ENCODE results near the gene GNAL. TPM values are rescaled to one million over a fixed set of nuclear protein-coding genes. Genes with fewer than 3 reads are reported as not detected.

The GNAL gene
- polyA plus RNA-seq, 1 experiment = 0.21 TPM

DNA sequence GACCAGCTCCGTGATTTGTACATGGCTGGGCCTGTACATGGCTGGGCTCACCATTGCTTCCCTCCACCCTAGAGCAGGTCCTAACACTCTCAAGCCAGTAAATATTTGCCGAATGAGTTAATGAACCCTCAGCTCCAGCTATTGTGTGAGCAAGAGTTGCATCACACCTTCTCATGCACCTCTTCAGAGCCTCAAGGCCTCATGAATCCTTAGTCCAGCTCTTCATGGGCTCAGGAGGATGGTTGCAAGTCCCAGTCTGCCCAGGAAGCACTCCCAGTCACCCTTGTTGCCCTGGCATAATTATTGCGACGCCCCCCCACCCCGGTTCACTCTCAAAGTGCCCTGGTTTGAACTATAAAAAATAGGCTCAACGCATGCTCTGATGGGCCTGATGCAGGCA is 30.1 kb upstream of the GNAL start:
- CTCF ChIA-PET = interaction anchor here (1.3 kb wide), 1 partner anchor 119 kb away, joined by 3 read pairs; no protein-coding TSS in a partner anchor
- POLR2A ChIA-PET = no interaction called here
- peaks cover 3% of the 10 kb centered on the region; the same call in 1 of the 2 replicates for H3K27me3 ChIP-seq (ENCODE audit: control insufficient read depth, insufficient read depth, low read length)

DNA sequence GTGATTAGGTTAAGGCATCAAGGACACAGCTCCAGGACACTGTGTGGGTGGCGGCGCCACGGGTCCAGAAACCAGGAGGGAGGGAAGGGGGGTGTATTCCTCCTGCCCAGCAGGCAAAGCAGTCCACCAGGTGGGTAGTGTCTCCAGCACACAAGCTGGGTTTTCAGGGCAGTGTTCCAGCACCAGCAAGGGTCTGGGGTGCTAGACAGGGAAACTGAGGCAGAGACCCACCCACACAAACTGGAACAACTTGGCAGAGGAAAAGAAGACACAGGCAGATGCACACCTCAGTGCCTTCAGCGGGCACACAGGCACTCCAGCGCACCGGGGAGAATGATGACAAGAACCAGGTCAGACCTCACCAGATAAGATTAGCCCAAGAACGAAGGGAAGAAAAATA is 28.4 kb upstream of the GNAL start:
- TF ChIP-seq, protein P1, sequence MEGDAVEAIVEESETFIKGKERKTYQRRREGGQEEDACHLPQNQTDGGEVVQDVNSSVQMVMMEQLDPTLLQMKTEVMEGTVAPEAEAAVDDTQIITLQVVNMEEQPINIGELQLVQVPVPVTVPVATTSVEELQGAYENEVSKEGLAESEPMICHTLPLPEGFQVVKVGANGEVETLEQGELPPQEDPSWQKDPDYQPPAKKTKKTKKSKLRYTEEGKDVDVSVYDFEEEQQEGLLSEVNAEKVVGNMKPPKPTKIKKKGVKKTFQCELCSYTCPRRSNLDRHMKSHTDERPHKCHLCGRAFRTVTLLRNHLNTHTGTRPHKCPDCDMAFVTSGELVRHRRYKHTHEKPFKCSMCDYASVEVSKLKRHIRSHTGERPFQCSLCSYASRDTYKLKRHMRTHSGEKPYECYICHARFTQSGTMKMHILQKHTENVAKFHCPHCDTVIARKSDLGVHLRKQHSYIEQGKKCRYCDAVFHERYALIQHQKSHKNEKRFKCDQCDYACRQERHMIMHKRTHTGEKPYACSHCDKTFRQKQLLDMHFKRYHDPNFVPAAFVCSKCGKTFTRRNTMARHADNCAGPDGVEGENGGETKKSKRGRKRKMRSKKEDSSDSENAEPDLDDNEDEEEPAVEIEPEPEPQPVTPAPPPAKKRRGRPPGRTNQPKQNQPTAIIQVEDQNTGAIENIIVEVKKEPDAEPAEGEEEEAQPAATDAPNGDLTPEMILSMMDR (IDR thresholded peaks at IDR 0.05; ENCODE audit: insufficient read depth, low read depth, low read length) = no peak
- ChIA-PET POLR2A (no interaction called here), CTCF (no interaction called here)
- H3K4me3 ChIP-seq (ENCODE audit: low read depth, low read length) = no peak overlapping the region
- DNase-seq (ENCODE audit: low read depth) = no peak
- H3K27me3 ChIP-seq (ENCODE audit: control insufficient read depth, insufficient read depth, low read length) = 0 out of 2 replicates have a peak, but pooled peaks cover 1% of the 10 kb centered on the region
- no peaks in the 10 kb centered on the region for H3K36me3 ChIP-seq (ENCODE audit: control insufficient read depth, insufficient read depth, low read length)

More for the DNA sequence above, 30.1 kb upstream of the GNAL start:
- H3K4me3 ChIP-seq (ENCODE audit: low read depth, low read length) = no peak overlapping the region
- TF ChIP-seq, protein P1 (IDR thresholded peaks at IDR 0.05; ENCODE audit: insufficient read depth, low read depth, low read length) = no peak
- DNase-seq (ENCODE audit: low read depth) = no peak
- H3K36me3 ChIP-seq (ENCODE audit: control insufficient read depth, insufficient read depth, low read length) = no peaks in the 10 kb centered on the region

DNA sequence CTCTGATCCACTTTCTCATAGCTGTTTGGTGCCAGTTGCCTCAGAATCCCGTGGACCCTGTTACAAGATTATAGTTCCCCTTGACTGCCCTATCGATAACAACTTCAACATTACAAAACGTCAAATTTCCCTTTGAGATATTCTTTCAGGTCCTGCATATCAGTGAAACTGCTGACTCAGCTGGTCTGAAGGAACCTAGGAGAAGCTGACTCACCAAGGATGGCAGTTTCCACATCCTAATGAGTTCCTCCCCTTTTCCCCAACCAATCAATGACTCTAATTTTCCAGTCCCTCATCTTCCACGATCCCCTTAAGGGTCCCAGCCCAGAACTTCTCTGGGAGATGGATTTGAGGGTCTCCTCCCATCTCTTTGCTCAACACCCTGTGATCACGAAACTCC is 27.6 kb upstream of the GNAL start:
- no peak for DNase-seq (ENCODE audit: low read depth)
- Histone ChIP-seq H3K4me3 (ENCODE audit: low read depth, low read length) (no peak overlapping the region), H3K36me3 (ENCODE audit: control insufficient read depth, insufficient read depth, low read length) (no peaks in the 10 kb centered on the region), H3K27me3 (ENCODE audit: control insufficient read depth, insufficient read depth, low read length) (0 out of 2 replicates have a peak, but pooled peaks cover 1% of the 10 kb centered on the region)
- CTCF ChIA-PET = no interaction called here
- TF ChIP-seq, protein P1 (IDR thresholded peaks at IDR 0.05; ENCODE audit: insufficient read depth, low read depth, low read length) = no peak
- POLR2A ChIA-PET = interaction anchor here (0.8 kb wide), 1 partner anchor 41 kb away, joined by 3 read pairs; no protein-coding TSS in a partner anchor

DNA sequence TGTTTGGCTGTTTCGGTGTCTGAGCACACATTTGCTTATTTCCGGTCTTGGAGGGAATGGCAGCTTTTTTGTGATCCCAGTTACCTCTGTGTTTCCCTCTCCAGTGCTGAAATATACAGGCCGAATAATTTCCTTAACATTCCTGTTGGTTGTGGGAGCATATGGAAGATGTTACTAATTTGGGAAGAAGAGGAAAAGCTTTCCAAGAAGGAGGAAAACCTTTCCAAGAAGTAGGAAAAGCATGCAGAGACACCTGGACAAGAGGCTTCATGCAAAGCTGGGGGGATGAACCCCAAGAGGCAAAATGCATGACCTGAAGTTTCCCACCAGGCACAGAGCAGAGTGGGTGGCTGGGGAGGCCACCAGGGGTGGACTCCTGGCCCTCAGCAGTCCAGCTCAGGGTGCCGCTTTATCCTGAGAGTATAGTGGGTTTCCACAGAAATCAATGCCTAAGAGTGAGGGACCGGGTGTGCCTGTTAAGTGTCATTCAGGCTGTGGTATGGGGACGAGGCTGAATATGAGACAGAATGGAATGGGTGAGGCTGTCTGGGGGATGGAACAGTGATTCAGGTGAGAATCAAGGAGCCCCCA is 25.5 kb upstream of the GNAL start:
- DNase-seq (ENCODE audit: low read depth) = no peak
- H3K27me3 ChIP-seq (ENCODE audit: control insufficient read depth, insufficient read depth, low read length) = no peaks in the 10 kb centered on the region; the same call in 1 of the 2 replicates
- ChIA-PET POLR2A (no interaction called here), CTCF (interaction anchor here (1.8 kb wide), 1 partner anchor 9 kb away, joined by 6 read pairs; no protein-coding TSS in a partner anchor)
- H3K4me3 ChIP-seq (ENCODE audit: low read depth, low read length) = no peak overlapping the region
- no peaks in the 10 kb centered on the region for H3K36me3 ChIP-seq (ENCODE audit: control insufficient read depth, insufficient read depth, low read length)
- TF ChIP-seq, protein P1 (IDR thresholded peaks at IDR 0.05; ENCODE audit: insufficient read depth, low read depth, low read length) = no peak

DNA sequence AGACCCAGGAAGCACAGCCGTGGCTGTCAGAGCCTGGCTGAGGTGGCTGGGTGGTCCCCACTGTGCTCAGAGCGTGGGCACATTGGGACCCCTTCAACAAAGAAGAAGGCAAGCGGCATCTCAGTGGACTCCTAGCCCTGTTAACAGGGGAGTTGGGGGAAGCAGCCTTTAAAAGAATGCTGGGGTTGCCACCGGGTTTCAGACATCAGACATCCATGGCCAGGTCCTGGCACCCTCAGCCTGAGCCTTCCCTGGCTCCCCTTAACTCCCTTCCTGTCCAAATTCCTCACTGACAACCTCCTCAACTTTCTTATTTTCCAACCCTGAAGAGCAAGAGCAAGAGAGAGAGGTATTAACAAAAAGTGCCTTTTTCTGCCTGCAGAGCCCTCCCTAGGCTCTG is 24.8 kb upstream of the GNAL start:
- ChIA-PET CTCF (no interaction called here), POLR2A (no interaction called here)
- no peak for DNase-seq (ENCODE audit: low read depth)
- H3K36me3 ChIP-seq (ENCODE audit: control insufficient read depth, insufficient read depth, low read length) = no peaks in the 10 kb centered on the region
- H3K4me3 ChIP-seq (ENCODE audit: low read depth, low read length) = no peak overlapping the region
- H3K27me3 ChIP-seq (ENCODE audit: control insufficient read depth, insufficient read depth, low read length) = no peaks in the 10 kb centered on the region; the same call in 1 of the 2 replicates
- TF ChIP-seq, protein P1 (IDR thresholded peaks at IDR 0.05; ENCODE audit: insufficient read depth, low read depth, low read length) = no peak
